Breast epithelium (tissue), 3 donors: ENCODE measurements around the gene FSTL1.

Source experiments
- POLR2A ChIP-seq: fragments of 450-650 bp; IDR thresholded peaks from one replicate; pipeline ENCODE4 v1.6.1; 2016; ENCODE audit warnings: antibody characterized with exemption, mild to moderate bottlenecking, moderate library complexity
- POLR2AphosphoS5 ChIP-seq, 3 donors: sonication (generic); formaldehyde crosslinking; IDR thresholded peaks; one replicate each; pipeline ENCODE4 v1.6.1; 2017; ENCODE audit warnings: antibody characterized with exemption in 3 of 3
- TF ChIP-seq, protein P1 (sequence below), 3 donors: fragments of 450-650 bp; IDR thresholded peaks; one replicate each; pipeline ENCODE4 v1.5.1; 2016 to 2017; ENCODE audit warnings: antibody characterized with exemption in 3 of 3, mild to moderate bottlenecking in 3 of 3, moderate library complexity in 3 of 3

GRCh38 chr3:120357807-120358206 lies 93.0 kb downstream of the FSTL1 start:
- TF ChIP-seq, protein P1, sequence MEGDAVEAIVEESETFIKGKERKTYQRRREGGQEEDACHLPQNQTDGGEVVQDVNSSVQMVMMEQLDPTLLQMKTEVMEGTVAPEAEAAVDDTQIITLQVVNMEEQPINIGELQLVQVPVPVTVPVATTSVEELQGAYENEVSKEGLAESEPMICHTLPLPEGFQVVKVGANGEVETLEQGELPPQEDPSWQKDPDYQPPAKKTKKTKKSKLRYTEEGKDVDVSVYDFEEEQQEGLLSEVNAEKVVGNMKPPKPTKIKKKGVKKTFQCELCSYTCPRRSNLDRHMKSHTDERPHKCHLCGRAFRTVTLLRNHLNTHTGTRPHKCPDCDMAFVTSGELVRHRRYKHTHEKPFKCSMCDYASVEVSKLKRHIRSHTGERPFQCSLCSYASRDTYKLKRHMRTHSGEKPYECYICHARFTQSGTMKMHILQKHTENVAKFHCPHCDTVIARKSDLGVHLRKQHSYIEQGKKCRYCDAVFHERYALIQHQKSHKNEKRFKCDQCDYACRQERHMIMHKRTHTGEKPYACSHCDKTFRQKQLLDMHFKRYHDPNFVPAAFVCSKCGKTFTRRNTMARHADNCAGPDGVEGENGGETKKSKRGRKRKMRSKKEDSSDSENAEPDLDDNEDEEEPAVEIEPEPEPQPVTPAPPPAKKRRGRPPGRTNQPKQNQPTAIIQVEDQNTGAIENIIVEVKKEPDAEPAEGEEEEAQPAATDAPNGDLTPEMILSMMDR (IDR thresholded peaks at IDR 0.05), result no peak
- TF ChIP-seq POLR2A (no peak), POLR2AphosphoS5 (IDR thresholded peaks at IDR 0.05) (no peak)
